GM10847 (cell line): ENCODE results near the gene DPP9.

Experiments
- POLR2A ChIP-seq: IDR thresholded peaks from 2 replicates; pipeline ENCODE4 v1.6.1; 2011; ENCODE audit not compliant: insufficient read length; ENCODE audit errors: extremely low read depth

The DPP9 gene

GRCh38 chr19:4684312-4685095, 39.1 kb downstream of the DPP9 start:
- no peak for TF ChIP-seq POLR2A

- no peak for TF ChIP-seq POLR2A
These were observed 41.0 kb downstream of the DPP9 start for GRCh38 chr19:4682417-4683200.

GRCh38 chr19:4678881-4679790, 44.5 kb downstream of the DPP9 start:
- TF ChIP-seq POLR2A, result no peak

GRCh38 chr19:4676955-4677731, 46.5 kb downstream of the DPP9 start:
- TF ChIP-seq POLR2A, result no peak

GRCh38 chr19:4675346-4675745, 48.3 kb downstream of the DPP9 start:
- TF ChIP-seq POLR2A, result no peak

GRCh38 chr19:4673726-4674125, 49.9 kb downstream of the DPP9 start:
- no peak for TF ChIP-seq POLR2A

- TF ChIP-seq POLR2A, result no peak
These were observed 50.4 kb downstream of the DPP9 start for GRCh38 chr19:4673216-4673615.

GRCh38 chr19:4671185-4671851, 52.3 kb downstream of the DPP9 start:
- no peak for TF ChIP-seq POLR2A

GRCh38 chr19:4669723-4670480, 53.7 kb downstream of the DPP9 start, which contains the start of gene MYDGF:
Gene MYDGF (minus strand): TSS chr19:4670342. CDS start chr19:4670334, 8 bp downstream.
- TF ChIP-seq POLR2A, result peak; percentile 83

- no peak for TF ChIP-seq POLR2A
These were observed 59.0 kb downstream of the DPP9 start for GRCh38 chr19:4664642-4665041.

GRCh38 chr19:4662812-4663211, 60.8 kb downstream of the DPP9 start:
- no peak for TF ChIP-seq POLR2A

GRCh38 chr19:4662020-4662695, 61.5 kb downstream of the DPP9 start:
- no peak for TF ChIP-seq POLR2A

- no peak for TF ChIP-seq POLR2A
These were observed 62.6 kb downstream of the DPP9 start for GRCh38 chr19:4660993-4661392.

GRCh38 chr19:4660181-4660791, 63.4 kb downstream of the DPP9 start:
- no peak for TF ChIP-seq POLR2A
